HepG2 (cell line): ENCODE results near the gene APC2. TPM values are rescaled to one million over a fixed set of nuclear protein-coding genes. Genes with fewer than 3 reads are reported as not detected.

ENCODE experiments used
- ARHGAP35 ChIP-seq: sonication (generic); formaldehyde crosslinking; IDR thresholded peaks from 2 replicates; pipeline ENCODE4 v1.9.0; 2022; ENCODE audit warnings: mild to moderate bottlenecking, inconsistent platforms, moderate library complexity, missing genetic modification reagents, borderline replicate concordance
- BHLHE40 ChIP-seq: IDR thresholded peaks from 2 replicates; pipeline ENCODE4 v1.6.1; 2011; ENCODE audit warnings: low read length, improper control_type of control experiment
- CHD4 ChIP-seq: fragments of 200-600 bp; sonication (generic); IDR thresholded peaks from 2 replicates; pipeline ENCODE4 v1.7.0; 2017; ENCODE audit warnings: mild to moderate bottlenecking, low read length, borderline replicate concordance
- EZH2 ChIP-seq: conservative IDR thresholded peaks from 2 replicates; pipeline ENCODE4 v1.6.1; 2012; ENCODE audit warnings: mild to moderate bottlenecking, low read depth, low read length, moderate library complexity
- FOXM1 ChIP-seq: sonication (generic); formaldehyde crosslinking; IDR thresholded peaks from 2 replicates; pipeline ENCODE4 v1.5.0; 2020; ENCODE audit warnings: missing genetic modification reagents
- KDM1A ChIP-seq: IDR thresholded peaks from 2 replicates; pipeline ENCODE4 v1.6.1; 2016; ENCODE audit warnings: missing compliant biosample characterization
- MIER2 ChIP-seq: IDR thresholded peaks from 2 replicates; pipeline ENCODE4 v1.6.1; 2016; ENCODE audit warnings: missing biosample characterization, missing genetic modification reagents
- NFYB ChIP-seq: sonication (generic); formaldehyde crosslinking; IDR thresholded peaks from 2 replicates; pipeline ENCODE4 v1.4.0; 2020; ENCODE audit warnings: missing genetic modification reagents
- NFYC ChIP-seq: IDR thresholded peaks from 2 replicates; pipeline ENCODE4 v1.6.1; 2016; ENCODE audit warnings: missing genetic modification reagents, missing compliant biosample characterization
- NR2C2 ChIP-seq: sonication (generic); formaldehyde crosslinking; IDR thresholded peaks from 2 replicates; pipeline ENCODE4 v1.4.0; 2020; ENCODE audit warnings: missing genetic modification reagents, mild to moderate bottlenecking, moderate library complexity, borderline replicate concordance
- PITX1 ChIP-seq: sonication (generic); formaldehyde crosslinking; IDR thresholded peaks from 2 replicates; pipeline ENCODE4 v1.5.1; 2020; ENCODE audit warnings: mild to moderate bottlenecking, missing genetic modification reagents
- RFX1 ChIP-seq: fragments of 450-650 bp; IDR thresholded peaks from 2 replicates; pipeline ENCODE4 v1.6.1; 2017
- RFXAP ChIP-seq: sonication (generic); formaldehyde crosslinking; IDR thresholded peaks from 2 replicates; pipeline ENCODE4 v1.4.0; 2020; ENCODE audit warnings: missing genetic modification reagents, borderline replicate concordance
- SIN3A ChIP-seq: IDR thresholded peaks from 2 replicates; pipeline ENCODE4 v1.6.1; 2011; ENCODE audit warnings: low read depth, mild to moderate bottlenecking, control low read depth, low read length, borderline replicate concordance
- SNAPC4 ChIP-seq: sonication (generic); formaldehyde crosslinking; IDR thresholded peaks from 2 replicates; pipeline ENCODE4 v1.4.0; 2020; ENCODE audit warnings: mild to moderate bottlenecking, missing genetic modification reagents
- SP5 ChIP-seq: IDR thresholded peaks from 2 replicates; pipeline ENCODE4 v1.6.1; 2016; ENCODE audit warnings: low read depth, borderline replicate concordance
- SYNCRIP ChIP-seq: fragments of 200-400 bp; formaldehyde crosslinking; IDR thresholded peaks from 2 replicates; pipeline ENCODE4 v1.6.1; 2018; ENCODE audit warnings: mild to moderate bottlenecking, low read depth, low read length; ENCODE audit not compliant: insufficient read depth
- TAF1 ChIP-seq: sonication (generic); formaldehyde crosslinking; IDR thresholded peaks from 2 replicates; pipeline ENCODE4 v1.4.0; 2020; ENCODE audit warnings: missing genetic modification reagents
- ZNF431 ChIP-seq: sonication (generic); formaldehyde crosslinking; IDR thresholded peaks from 2 replicates; pipeline ENCODE4 v1.9.0; 2022; ENCODE audit warnings: missing genetic modification reagents, low read depth, mild to moderate bottlenecking, borderline replicate concordance
- ZNF543 ChIP-seq: sonication (generic); formaldehyde crosslinking; IDR thresholded peaks from 2 replicates; pipeline ENCODE4 v1.4.0; 2020; ENCODE audit warnings: mild to moderate bottlenecking, missing genetic modification reagents
- polyA plus RNA-seq, 8 experiments: library from polyadenylated mRNA; depleted of rRNA in 3 of 8; stranded (reverse) in 7 of 8; unstranded in 1 of 8; fragments of >200 nt; fragmentation: Illumina TruSeq in 4 of 8; extraction: Trizol in 4 of 8; gene quantifications; 2 replicates each; pipeline versions ENCODE4 v1.2.1 to v1.2.3, GENCODE V29; 2011 to 2016; ENCODE audit warnings: low read depth in 4 of 8, missing spikeins in 1 of 8, mixed read lengths in 1 of 8; ENCODE audit not compliant: insufficient read depth in 1 of 8
- total RNA-seq, 5 experiments: library from RNA; depleted of rRNA; stranded (reverse); fragments of >200 nt; fragmentation: Illumina TruSeq; extraction: Trizol; gene quantifications; 2 replicates each; pipeline ENCODE4 v1.2.3, GENCODE V29; 2016; ENCODE audit warnings: low read depth in 1 of 5
- TF ChIP-seq, protein P1 (sequence below): sonication (generic); formaldehyde crosslinking; IDR thresholded peaks from 2 replicates; pipeline ENCODE4 v1.4.0; 2020; ENCODE audit warnings: missing genetic modification reagents, mild to moderate bottlenecking, borderline replicate concordance

The APC2 gene
- total and polyA plus RNA-seq, 2 of the 13 experiments (the other 11 are each of a cell fraction or from before 2014, with no cell fraction given): 0.08 to 0.22 TPM

DNA sequence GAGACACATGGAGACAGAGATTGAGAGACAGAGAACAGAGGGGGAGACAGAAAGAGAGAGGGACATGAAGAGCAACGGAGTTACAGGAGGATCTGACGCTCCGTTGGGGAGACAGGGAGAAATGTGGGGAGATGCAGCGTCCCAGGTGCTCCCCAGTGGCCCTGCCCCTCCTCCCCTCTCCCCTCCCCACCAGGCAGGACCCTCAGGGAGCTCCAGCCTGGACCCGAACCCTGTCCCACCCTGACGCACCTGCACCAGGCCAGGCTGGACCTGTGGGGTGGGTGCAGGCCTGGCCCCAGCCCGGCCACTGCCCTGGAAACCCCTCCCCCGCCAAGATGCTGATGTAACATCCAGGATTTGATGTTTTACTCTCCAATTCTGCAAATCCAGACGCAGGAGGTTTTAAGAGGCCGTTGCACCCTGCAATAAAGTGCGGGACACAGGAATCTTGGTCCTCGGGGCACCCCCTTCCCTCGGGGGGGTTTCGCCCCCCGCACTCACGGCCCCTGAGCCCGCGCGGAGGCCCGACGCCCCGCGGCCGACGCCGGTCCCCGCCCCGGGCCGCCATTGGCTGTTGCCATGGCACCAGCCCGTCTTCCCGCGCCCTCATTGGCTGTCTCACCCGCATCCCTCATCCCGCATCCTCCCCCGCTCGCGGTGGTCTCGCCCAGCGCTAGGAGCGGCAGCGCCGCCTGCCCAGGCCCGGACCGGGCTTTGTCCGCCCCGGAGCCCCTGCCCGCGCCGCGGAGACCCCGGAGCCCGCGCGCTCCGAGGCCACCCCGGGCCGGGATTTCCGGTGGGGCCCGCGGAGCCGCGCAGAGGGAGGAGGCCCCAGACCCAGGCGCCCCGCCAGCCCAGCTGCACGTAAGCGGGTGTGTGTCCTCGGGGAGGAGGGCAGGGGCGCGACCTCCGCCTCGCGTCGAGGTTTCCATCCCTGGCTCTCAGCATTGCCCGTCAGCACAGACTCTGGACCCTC is at the start of gene APC2 (continued):
- TF ChIP-seq NFYC (CRISPR knock-in tag) (peak; percentile 75), EZH2 (peak; percentile 62; the same call in 1 of the 2 replicates), NFYB (peak; percentile 75), ZNF431 (CRISPR knock-in tag) (no peak), SIN3A (no peak), PITX1 (CRISPR knock-in tag) (no peak), SNAPC4 (CRISPR knock-in tag) (no peak), SP5 (no peak), RFXAP (CRISPR knock-in tag) (0 out of 2 replicates have a peak, but pooled peaks have one; percentile 38), CHD4 (no peak), KDM1A (CRISPR knock-in tag) (no peak), ZNF543 (CRISPR knock-in tag) (no peak), SYNCRIP (no peak), ARHGAP35 (CRISPR knock-in tag) (no peak), NR2C2 (no peak), TAF1 (no peak), RFX1 (peak; percentile 77), FOXM1 (CRISPR knock-in tag) (no peak), BHLHE40 (no peak), MIER2 (CRISPR knock-in tag) (no peak)
- TF ChIP-seq, protein P1, sequence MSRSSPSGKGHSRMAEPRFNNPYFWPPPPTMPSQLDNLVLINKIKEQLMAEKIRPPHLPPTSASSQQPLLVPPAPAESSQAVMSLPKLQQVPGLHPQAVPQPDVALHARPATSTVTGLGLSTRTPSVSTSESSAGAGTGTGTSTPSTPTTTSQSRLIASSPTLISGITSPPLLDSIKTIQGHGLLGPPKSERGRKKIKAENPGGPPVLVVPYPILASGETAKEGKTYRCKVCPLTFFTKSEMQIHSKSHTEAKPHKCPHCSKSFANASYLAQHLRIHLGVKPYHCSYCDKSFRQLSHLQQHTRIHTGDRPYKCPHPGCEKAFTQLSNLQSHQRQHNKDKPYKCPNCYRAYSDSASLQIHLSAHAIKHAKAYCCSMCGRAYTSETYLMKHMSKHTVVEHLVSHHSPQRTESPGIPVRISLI (CRISPR knock-in tag): no peak
